HCT116 (cell line): ENCODE measurements around the gene DHRSX. TPM values are rescaled to one million over a fixed set of nuclear protein-coding genes. Genes with fewer than 3 reads are reported as not detected.

Experiments used
- ATAC-seq: fragments of 200-7000 bp; cut with Tn5 transposase; 2 replicates; pipeline ENCODE4 v1.9.1; 2020; ENCODE audit warnings: mild to moderate bottlenecking, moderate library complexity
- BruUV-seq: library from RNA; stranded (reverse); fragments of 400-500 nt; replicated peaks from 2 replicates; lab custom pipeline; 2021; lab: Mats Ljungman, UMichigan
- CTCF ChIA-PET: fragments of 300-600 bp; sonication (Branson Sonifier 250); formaldehyde crosslinking; loops from one replicate; lab custom pipeline; 2021; ENCODE audit warnings: antibody characterized with exemption; lab: Charles Lee
- POLR2A ChIA-PET: fragments of 300-600, 350-600 bp; sonication (Branson Sonifier 250); formaldehyde crosslinking; loops from one replicate; lab custom pipeline; 2021; ENCODE audit warnings: antibody characterized with exemption; lab: Charles Lee
- RAD21 ChIA-PET, 2 experiments: fragments of 300-600 bp; sonication (Branson Sonifier 250); formaldehyde crosslinking; loops; one replicate each; lab custom pipeline; 2023; ENCODE audit warnings: low total read pairs in 2 of 2; ENCODE audit not compliant: uncharacterized antibody in 2 of 2, unreplicated experiment in 2 of 2, low non-redundant PET in 1 of 2; lab: Charles Lee
- DNase-seq: peaks from one replicate; pipeline ENCODE4 v3.0.0-alpha.2; 2010; ENCODE audit warnings: low read depth, low spot score
- H2AFZ ChIP-seq: fragments of 200-600 bp; shearing (Covaris generic), sonication (generic); 2 replicates; pipeline ENCODE4 v1.6.1; 2017; ENCODE audit warnings: low read depth, mixed run types, mixed read lengths, antibody characterized with exemption, low read length; ENCODE audit not compliant: poor library complexity, severe bottlenecking
- H3K27ac ChIP-seq: 2 replicates; pipeline ENCODE4 v1.5.1; 2012; ENCODE audit warnings: low read depth, low read length
- H3K27me3 ChIP-seq: fragments of 200-600 bp; sonication (generic); 2 replicates; pipeline ENCODE4 v1.6.1; 2016; ENCODE audit warnings: mixed run types, low read length, mixed read lengths; ENCODE audit not compliant: insufficient read depth
- H3K36me3 ChIP-seq, 2 experiments: fragments of 200-500 bp in 1 of 2; fragments of 200-600 bp in 1 of 2; sonication (Bioruptor generic) in 1 of 2; sonication (generic) in 1 of 2; 2 replicates each; pipeline versions ENCODE4 v1.5.1 to v1.6.1; 2014 to 2016; ENCODE audit warnings: low read length in 2 of 2, inconsistent platforms in 1 of 2, mixed read lengths in 1 of 2, mixed run types in 1 of 2; ENCODE audit not compliant: insufficient read depth in 2 of 2, control insufficient read depth in 1 of 2
- H3K4me1 ChIP-seq, 2 experiments: fragments of 200-600 bp in 1 of 2; sonication (generic) in 1 of 2; 2 replicates each; pipeline versions ENCODE4 v1.5.1 to v1.6.1; 2012 to 2017; ENCODE audit warnings: low read length in 2 of 2, inconsistent platforms in 1 of 2, mild to moderate bottlenecking in 1 of 2, mixed read lengths in 1 of 2, mixed run types in 1 of 2, moderate library complexity in 1 of 2; ENCODE audit not compliant: insufficient read depth in 2 of 2, control insufficient read depth in 1 of 2
- H3K4me2 ChIP-seq: fragments of 200-600 bp; sonication (generic); 2 replicates; pipeline ENCODE4 v1.6.1; 2017; ENCODE audit warnings: mixed run types, low read length, mixed read lengths
- H3K4me3 ChIP-seq, 2 experiments: fragments of 200-600 bp in 1 of 2; sonication (generic) in 1 of 2; replicated peaks in 1 of 2; 2 replicates each; pipeline ENCODE4 v1.5.1; 2011 to 2016; ENCODE audit warnings: low read length in 2 of 2, control low read depth in 1 of 2, low read depth in 1 of 2, mild to moderate bottlenecking in 1 of 2, mixed read lengths in 1 of 2, mixed run types in 1 of 2
- H3K79me2 ChIP-seq: fragments of 200-600 bp; sonication (generic); 2 replicates; pipeline ENCODE4 v1.6.1; 2017; ENCODE audit warnings: mild to moderate bottlenecking, mixed run types, low read length, moderate library complexity, mixed read lengths; ENCODE audit not compliant: insufficient read depth
- H3K9ac ChIP-seq: fragments of 200-600 bp; sonication (generic); 2 replicates; pipeline ENCODE4 v1.6.1; 2016; ENCODE audit warnings: low read length, mixed read lengths
- H3K9me2 ChIP-seq: fragments of 200-600 bp; sonication (generic), shearing (Covaris generic); 2 replicates; pipeline ENCODE4 v1.6.1; 2017; ENCODE audit warnings: mixed run types, mild to moderate bottlenecking, moderate library complexity; ENCODE audit not compliant: insufficient read depth
- H3K9me3 ChIP-seq, 2 experiments: fragments of 200-500 bp in 1 of 2; fragments of 200-600 bp in 1 of 2; sonication (Bioruptor generic) in 1 of 2; sonication (generic) in 1 of 2; 2 replicates each; pipeline ENCODE4 v1.6.1; 2014 to 2017; ENCODE audit warnings: low read length in 2 of 2, mixed read lengths in 2 of 2, inconsistent platforms in 1 of 2, low read depth in 1 of 2, mild to moderate bottlenecking in 1 of 2, mixed run types in 1 of 2, moderate library complexity in 1 of 2; ENCODE audit not compliant: control insufficient read depth in 1 of 2, insufficient read depth in 1 of 2
- H4K20me1 ChIP-seq: fragments of 200-600 bp; sonication (generic), shearing (Covaris generic); 2 replicates; pipeline ENCODE4 v1.6.1; 2017; ENCODE audit warnings: mixed run types, mild to moderate bottlenecking, moderate library complexity; ENCODE audit not compliant: insufficient read depth
- ELF1 ChIP-seq: IDR thresholded peaks from 2 replicates; pipeline ENCODE4 v1.6.1; 2012; ENCODE audit warnings: low read depth, borderline replicate concordance
- EZH2 ChIP-seq: fragments of 200-600 bp; sonication (generic); IDR thresholded peaks from 2 replicates; pipeline ENCODE4 v1.6.1; 2017; ENCODE audit warnings: antibody characterized with exemption, mixed run types
- MAX ChIP-seq: IDR thresholded peaks from 2 replicates; pipeline ENCODE4 v1.6.1; 2012
- POLR2A ChIP-seq: IDR thresholded peaks from 2 replicates; pipeline ENCODE4 v1.7.0; 2011; ENCODE audit warnings: borderline replicate concordance; ENCODE audit not compliant: insufficient read depth, insufficient read length; ENCODE audit errors: extremely low read depth
- POLR2AphosphoS5 ChIP-seq: IDR thresholded peaks from 2 replicates; pipeline ENCODE4 v1.6.1; 2011; ENCODE audit warnings: mild to moderate bottlenecking, low read depth, low read length, moderate library complexity
- RAD21 ChIP-seq: IDR thresholded peaks from 2 replicates; pipeline ENCODE4 v1.6.1; 2012; ENCODE audit warnings: low read depth, mild to moderate bottlenecking
- REST ChIP-seq: IDR thresholded peaks from 2 replicates; pipeline ENCODE4 v1.6.1; 2012; ENCODE audit warnings: low read depth
- SIN3A ChIP-seq: IDR thresholded peaks from 2 replicates; pipeline ENCODE4 v1.6.1; 2012; ENCODE audit warnings: low read depth
- SRF ChIP-seq: IDR thresholded peaks from 2 replicates; pipeline ENCODE4 v1.6.1; 2012; ENCODE audit warnings: low read depth
- YY1 ChIP-seq: IDR thresholded peaks from 2 replicates; pipeline ENCODE4 v1.6.1; 2011; ENCODE audit warnings: low read length, low read depth, moderate library complexity, mild to moderate bottlenecking; ENCODE audit not compliant: insufficient replicate concordance; ENCODE audit errors: extremely low read depth
- ZFX ChIP-seq: fragments of 450-650 bp; IDR thresholded peaks from 2 replicates; pipeline ENCODE4 v1.6.1; 2017
- ZNF274 ChIP-seq: fragments of 200-500 bp; sonication (Bioruptor generic); IDR thresholded peaks from 2 replicates; pipeline ENCODE4 v1.6.1; 2014; ENCODE audit warnings: mild to moderate bottlenecking, low read depth, low read length, inconsistent platforms
- intact Hi-C: fragments of 100-400 bp; cut with micrococcal nuclease; formaldehyde crosslinking; loops from 2 replicates; pipeline ENCODE4 v1.10.0; 2022
- total RNA-seq: library from RNA; stranded (reverse); gene quantifications from one replicate; pipeline ENCODE4 v1.2.1, GENCODE V29; 2021; ENCODE audit not compliant: unreplicated experiment

The DHRSX gene
- total RNA-seq, 1 experiment from 2014 or later = 11.9 TPM

DNA sequence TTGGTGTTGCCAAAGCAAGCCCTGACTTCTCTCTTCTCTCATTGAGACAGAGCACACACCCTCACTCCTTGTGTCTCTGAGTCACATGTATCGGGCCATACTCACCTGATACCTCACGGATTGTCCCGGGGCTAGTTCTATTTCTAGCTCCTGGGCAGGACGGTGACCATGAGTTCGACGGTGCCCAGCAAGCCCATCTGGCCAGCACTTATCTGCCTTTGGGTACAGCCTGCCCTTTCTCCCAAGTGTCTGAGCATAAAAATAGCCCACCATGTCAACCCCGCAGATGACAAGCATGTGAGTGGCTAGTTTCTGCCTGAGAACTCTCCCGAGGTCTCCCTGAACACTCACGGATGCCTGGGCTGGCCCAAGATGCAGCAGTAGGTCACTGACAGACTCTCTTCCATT lies 158.5 kb downstream of the DHRSX start:
- RAD21 ChIA-PET = no interaction called here
- H3K36me3 ChIP-seq = no peaks in the 10 kb centered on the region
- intact Hi-C loops = no loop called here
- no peaks in the 10 kb centered on the region for H3K9me3 ChIP-seq
- peaks cover 0 to 15% of the 10 kb centered on the region in 2 experiments; a peak in 2 of 4 replicates for H3K4me1 ChIP-seq
- no TSS peak for BruUV-seq
- H2AFZ ChIP-seq = no peak overlapping the region
- TF ChIP-seq ELF1 (no peak), MAX (no peak), ZFX (no peak), SIN3A (no peak), ZNF274 (no peak), RAD21 (no peak), POLR2A (no peak), EZH2 (no peak), REST (no peak), POLR2AphosphoS5 (no peak), SRF (no peak), YY1 (no peak)
- CTCF ChIA-PET = no interaction called here
- no peak overlapping the region for H3K4me2 ChIP-seq
- H3K4me3 ChIP-seq = no peak overlapping the region
- ATAC-seq = no peak
- no peak overlapping the region for H3K27ac ChIP-seq
- DNase-seq = no peak
- no peaks in the 10 kb centered on the region for H4K20me1 ChIP-seq
- no peaks in the 10 kb centered on the region for H3K27me3 ChIP-seq
- H3K79me2 ChIP-seq = no peaks in the 10 kb centered on the region
- H3K9ac ChIP-seq = no peak overlapping the region
- H3K9me2 ChIP-seq = no peaks in the 10 kb centered on the region
- POLR2A ChIA-PET = no interaction called here
